NCI-H187 treated with DMSO at 0.1 percent for 48 hours (cell line): ENCODE measurements around the gene ROMO1.
A peak's percentile ranks its signal among the peaks of the same experiment; 100 is the strongest.

Experiments used
- DNase-seq: peaks from one replicate; lab custom pipeline; 2025; lab: John Stamatoyannopoulos, UW

The ROMO1 gene

GRCh38 chr20:35699127-35699956, at the start of gene ROMO1, which contains the start of gene NFS1:
Gene ROMO1 (plus strand): TSS chr20:35699405. CDS start chr20:35699633, 228 bp downstream.
Gene NFS1 (minus strand): TSS chr20:35699352. CDS start chr20:35699288, 64 bp downstream.
- peak; percentile 3 for DNase-seq

- DNase-seq = no peak
These were observed 48.6 kb upstream of the ROMO1 start for GRCh38 chr20:35650632-35651031.

DNA sequence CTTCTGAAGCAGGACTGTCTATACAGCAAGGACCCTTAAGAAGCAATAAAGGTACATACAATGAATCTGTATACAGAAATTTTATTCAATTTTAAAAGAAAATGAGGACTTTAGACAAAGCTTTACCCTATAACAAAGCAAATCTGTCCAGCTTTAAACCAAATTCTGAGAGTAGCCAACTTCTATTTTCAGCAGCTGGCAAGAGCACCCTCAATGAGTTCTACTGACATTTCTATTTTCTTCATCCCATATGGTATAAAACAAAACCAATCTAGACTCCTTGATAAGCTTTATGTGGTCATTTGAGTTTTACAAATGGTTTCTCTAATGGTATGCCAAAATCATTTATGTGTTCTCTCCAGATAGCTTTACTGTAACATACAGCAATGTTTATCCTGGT, 47.2 kb upstream of the ROMO1 start:
- DNase-seq = no peak

DNA sequence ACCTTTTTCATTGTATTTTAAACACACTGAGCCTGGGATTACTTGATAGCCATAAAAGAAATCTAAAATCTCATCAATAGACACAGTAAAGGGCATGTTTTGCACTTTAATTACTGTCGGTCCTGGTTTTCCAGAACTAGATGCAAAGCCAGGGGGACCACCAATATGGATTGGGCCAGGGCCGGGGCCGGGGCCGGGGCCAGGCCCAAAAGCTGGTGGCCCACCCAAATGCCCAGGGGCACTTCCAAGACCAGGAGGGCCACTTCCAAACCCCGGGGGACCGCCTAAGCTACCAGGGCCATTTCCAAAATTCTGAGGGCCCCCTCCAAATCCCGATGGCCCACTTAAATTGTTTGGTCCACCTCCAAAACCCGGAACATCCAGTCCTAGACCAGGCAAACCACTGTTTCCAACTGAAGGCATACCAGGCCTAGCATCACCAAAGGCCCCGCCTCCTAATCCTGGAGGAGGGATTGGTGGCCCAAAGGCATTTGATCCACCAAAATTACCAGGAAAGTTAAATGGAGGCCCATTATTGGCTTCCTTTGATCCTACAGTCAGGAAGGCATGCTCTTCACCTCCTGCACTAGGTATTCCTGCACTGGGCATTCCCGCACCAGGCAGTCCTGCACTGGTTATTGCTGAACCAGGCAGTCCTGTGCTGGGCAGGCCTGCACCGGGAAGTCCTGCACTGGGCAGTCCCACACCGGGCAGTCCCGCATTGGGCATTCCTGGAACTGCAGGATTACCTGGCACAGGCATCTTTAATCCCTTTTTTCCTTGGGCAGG, 46.4 kb upstream of the ROMO1 start:
- DNase-seq = no peak

GRCh38 chr20:35653430-35653734, 45.8 kb upstream of the ROMO1 start:
- no peak for DNase-seq

GRCh38 chr20:35653893-35654292, 45.3 kb upstream of the ROMO1 start:
- no peak for DNase-seq

DNA sequence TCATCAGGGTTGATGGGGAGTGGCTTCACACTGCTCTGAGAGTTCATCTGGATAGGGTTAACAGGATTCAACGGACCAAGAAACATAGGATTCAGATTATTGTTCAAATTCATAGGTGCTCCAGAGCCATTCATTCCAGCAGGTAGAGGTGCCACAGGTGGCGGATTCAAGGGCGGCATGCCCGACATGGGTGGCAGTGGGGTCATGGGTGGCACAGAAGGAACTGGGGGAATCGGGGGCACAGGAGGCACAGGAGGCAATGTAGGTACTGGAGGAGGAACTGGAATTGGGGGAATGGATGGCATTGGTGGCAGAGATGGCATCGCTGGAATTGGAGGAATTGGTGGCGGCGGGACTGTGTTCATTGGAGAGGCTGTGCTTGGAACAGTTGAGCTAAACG, 44.8 kb upstream of the ROMO1 start:
- no peak for DNase-seq

- no peak for DNase-seq
These were observed 41.9 kb upstream of the ROMO1 start for GRCh38 chr20:35657271-35657670.

DNA sequence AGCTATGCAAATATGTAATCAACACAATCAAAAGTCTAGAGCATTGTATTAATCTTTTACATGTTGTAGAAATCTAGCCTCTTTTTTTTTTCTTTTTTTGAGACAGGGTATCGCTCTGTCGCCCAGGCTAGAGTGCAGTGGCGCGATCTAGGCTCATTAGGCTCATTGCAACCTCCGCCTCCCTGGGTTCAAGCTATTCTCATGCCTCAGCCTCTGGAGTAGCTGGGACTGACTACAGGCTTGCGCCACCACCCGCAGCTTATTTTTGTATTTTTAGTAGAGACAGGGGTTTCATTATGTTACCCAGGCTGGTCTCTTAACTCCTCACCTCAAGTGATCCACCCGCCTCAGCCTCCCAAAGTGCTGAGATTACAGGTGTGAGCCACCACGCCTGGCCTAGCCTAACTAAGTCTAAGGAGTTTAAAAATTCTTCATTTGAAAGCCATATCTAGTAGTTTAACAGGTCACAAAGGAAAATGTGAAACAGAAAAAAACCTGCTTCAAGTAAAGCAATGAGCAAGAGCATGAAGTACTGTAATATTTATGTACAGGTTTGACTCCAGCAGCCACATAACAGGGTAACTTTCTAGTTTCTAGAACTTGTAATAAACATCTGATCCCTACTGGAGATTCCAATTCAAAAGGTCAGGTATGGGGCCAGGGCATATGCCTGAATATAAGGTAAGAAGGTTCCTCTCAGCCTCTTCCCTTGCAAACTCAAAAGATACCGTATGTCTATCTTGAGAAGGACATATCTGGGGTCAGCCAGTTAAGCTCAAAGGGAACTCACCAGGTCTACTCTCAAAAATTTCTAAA, 38.9 kb upstream of the ROMO1 start:
- no peak for DNase-seq

GRCh38 chr20:35661053-35661452, 38.2 kb upstream of the ROMO1 start:
- DNase-seq = no peak

DNA sequence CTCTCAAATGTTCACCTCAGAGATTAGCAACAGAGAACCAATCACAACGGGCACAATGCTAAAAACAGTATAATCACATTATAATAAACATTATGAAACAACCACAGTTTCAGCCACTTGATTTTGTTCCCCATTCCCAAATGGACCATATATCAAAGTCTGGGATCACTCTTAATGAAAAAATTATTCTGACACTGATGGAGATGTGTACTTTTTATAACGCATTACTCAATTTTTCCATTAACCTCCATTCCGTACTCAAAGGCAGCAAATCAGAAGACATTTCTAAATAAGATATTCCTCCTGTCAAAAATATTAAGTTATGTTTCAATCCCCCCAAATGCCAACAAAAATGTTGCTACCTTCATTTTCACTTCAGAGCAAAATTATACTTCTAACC, 37.3 kb upstream of the ROMO1 start:
- no peak for DNase-seq

GRCh38 chr20:35662551-35662950, 36.7 kb upstream of the ROMO1 start:
- DNase-seq = no peak

- DNase-seq = no peak
These were observed 35.4 kb upstream of the ROMO1 start for GRCh38 chr20:35663516-35664465.

DNA sequence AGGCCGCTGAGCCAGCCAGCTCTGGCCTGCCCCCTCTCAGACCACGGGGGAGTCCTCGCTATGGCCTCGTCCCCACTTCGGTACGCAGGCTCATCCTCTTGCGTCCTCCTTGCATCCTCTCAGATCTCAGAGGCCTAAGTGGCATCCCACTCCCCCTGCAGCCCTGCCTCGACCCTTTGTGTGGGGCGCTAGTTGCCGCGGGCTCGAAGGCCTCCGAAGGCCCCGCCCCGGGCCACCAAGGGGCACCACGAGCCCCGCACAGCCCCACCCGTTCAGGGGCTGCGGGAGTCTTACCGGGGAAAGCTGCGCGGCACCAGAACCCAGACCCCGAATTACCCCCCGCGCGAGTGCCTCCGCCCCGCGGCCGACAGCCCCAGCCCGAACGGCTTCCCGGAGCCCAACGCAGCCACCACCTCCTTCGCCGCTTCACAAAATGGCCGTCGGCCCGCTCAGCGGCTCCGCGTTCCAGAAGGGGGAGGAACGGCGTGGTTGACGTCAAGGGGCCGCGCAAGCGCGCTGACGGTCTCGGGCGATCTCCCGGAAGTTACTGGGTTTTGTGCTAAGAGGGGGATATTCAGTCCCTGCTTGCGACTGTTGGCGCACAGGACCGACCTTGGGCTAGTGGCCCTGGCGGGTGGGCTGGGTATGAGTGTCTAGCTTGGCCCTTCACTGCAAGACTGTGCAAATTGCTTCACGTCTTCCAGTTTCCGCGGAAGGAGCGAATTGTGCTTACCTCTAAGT, 34.6 kb upstream of the ROMO1 start, which contains the start of the genes CPNE1 and RBM12:
Gene CPNE1 (minus strand): TSS at position 435 of the 741 bp plus-strand sequence. CDS start 31,977 bp downstream, outside the sequence.
Gene RBM12 (minus strand): TSS at position 435 of the 741 bp plus-strand sequence. CDS start 9,578 bp downstream, outside the sequence.
- DNase-seq = peak; percentile 61

GRCh38 chr20:35665949-35666288, 33.3 kb upstream of the ROMO1 start:
- no peak for DNase-seq

GRCh38 chr20:35669221-35669620, 30.0 kb upstream of the ROMO1 start:
- DNase-seq = no peak

DNA sequence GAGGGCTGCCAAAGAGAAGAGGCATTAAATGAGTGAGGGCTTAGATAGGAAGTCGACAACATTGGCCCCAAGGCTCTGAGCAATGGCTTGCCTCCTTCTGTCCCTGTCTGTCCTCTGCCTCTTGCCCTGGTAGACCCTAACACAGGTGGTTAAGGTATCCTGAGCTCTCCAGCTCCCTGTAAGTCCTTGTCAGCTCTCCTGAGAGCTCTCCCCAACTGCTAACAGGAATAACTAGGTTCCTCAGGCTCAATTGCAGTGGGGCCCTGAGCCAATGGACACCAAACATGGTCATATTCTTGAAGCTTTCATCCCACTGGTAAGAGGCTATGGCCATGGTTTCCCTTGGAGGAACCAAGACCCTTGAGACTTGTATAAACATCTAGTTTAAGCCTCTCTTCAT, 29.5 kb upstream of the ROMO1 start:
- DNase-seq = no peak

DNA sequence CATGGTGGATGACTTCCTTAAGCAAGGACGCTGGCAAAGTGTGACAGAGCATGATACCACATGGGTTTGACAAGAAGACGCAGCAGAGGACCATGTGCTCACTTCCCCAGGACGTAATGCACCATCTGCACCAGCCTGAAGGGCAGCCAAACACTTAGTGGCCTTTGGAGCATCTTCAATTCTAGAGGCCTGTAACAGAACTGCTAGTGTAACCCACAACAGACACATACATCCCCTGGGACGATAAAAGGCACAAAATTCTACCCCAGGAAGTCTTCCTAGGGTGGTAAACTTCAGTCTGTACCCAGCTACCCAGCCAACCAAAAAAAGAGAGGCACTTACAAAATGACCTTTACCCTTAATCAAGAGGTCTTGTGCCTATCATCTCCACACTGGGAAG, 25.3 kb upstream of the ROMO1 start:
- DNase-seq = no peak

DNA sequence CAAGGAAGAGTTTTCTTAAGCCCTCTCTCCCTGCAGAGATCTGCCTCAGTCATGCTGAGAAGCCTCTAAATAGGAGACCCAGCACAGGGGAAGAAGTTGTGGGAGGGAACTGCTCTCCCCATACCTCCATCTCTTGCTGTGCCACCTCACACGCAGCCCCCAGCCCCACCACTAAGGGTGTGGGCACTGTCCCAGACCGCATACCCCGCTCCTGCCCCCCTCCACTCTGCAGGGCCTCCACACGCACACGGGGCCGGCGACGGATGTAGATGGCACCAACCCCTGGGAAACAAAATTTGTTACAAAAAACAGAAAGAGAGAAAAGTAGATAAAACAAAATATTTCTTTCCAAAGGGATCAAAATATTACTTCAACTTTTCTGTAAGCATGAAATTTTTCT, 24.3 kb upstream of the ROMO1 start:
- no peak for DNase-seq

GRCh38 chr20:35680452-35681183, 18.6 kb upstream of the ROMO1 start:
- DNase-seq = no peak
